H1 (cell line): Measurements from ENCODE around the gene C5. TPM values are rescaled to one million over a fixed set of nuclear protein-coding genes. Genes with fewer than 3 reads are reported as not detected.
A peak's percentile ranks its signal among the peaks of the same experiment; 100 is the strongest.

Experiments used
- CTCF ChIA-PET: fragments of 300-600 bp; sonication (Branson Sonifier 250); formaldehyde crosslinking; loops from one replicate; lab custom pipeline; 2021; ENCODE audit not compliant: partially characterized antibody; lab: Charles Lee
- POLR2A ChIA-PET: fragments of 300-600 bp; sonication (Branson Sonifier 250); formaldehyde crosslinking; loops from one replicate; lab custom pipeline; 2021; ENCODE audit warnings: inconsistent platforms; ENCODE audit not compliant: partially characterized antibody; lab: Charles Lee
- DNase-seq, 2 experiments: peaks; one replicate each; pipeline versions ENCODE4 v3.0.0 to v3.0.0-alpha.2; 2010 to 2022; ENCODE audit warnings: low spot score in 2 of 2, low read depth in 1 of 2, mixed read lengths in 1 of 2
- FAIRE-seq: peaks from 2 replicates; lab custom pipeline; 2011; peaks lifted over from hg19 to GRCh38; lab: Jason Lieb, UNC
- H2AFZ ChIP-seq: 2 replicates; pipeline ENCODE4 v1.8.1; 2012; ENCODE audit warnings: low read length, inconsistent platforms
- H2AK5ac ChIP-seq: 2 replicates; pipeline ENCODE4 v1.6.1; 2013; ENCODE audit warnings: low read depth, low read length
- H2BK120ac ChIP-seq: replicated peaks from 2 replicates; pipeline ENCODE3; 2013; ENCODE audit warnings: low read depth, low read length, inconsistent platforms
- H2BK12ac ChIP-seq: 2 replicates; pipeline ENCODE4 v1.6.1; 2013; ENCODE audit warnings: low read depth, low read length
- H2BK15ac ChIP-seq: 2 replicates; pipeline ENCODE4 v1.6.1; 2013; ENCODE audit warnings: low read length
- H2BK20ac ChIP-seq: 2 replicates; pipeline ENCODE4 v1.6.1; 2013; ENCODE audit warnings: low read length
- H2BK5ac ChIP-seq: 2 replicates; pipeline ENCODE4 v1.6.1; 2013; ENCODE audit warnings: low read depth, low read length
- H3K14ac ChIP-seq: 2 replicates; pipeline ENCODE4 v1.6.1; 2013; ENCODE audit warnings: inconsistent platforms; ENCODE audit not compliant: insufficient read length
- H3K18ac ChIP-seq: 2 replicates; pipeline ENCODE4 v1.6.1; 2013; ENCODE audit warnings: low read length; ENCODE audit errors: extremely low read depth
- H3K23ac ChIP-seq: 2 replicates; pipeline ENCODE4 v1.6.1; 2013; ENCODE audit warnings: inconsistent platforms; ENCODE audit not compliant: insufficient read length
- H3K23me2 ChIP-seq: 2 replicates; pipeline ENCODE4 v1.6.1; 2013; ENCODE audit warnings: low read depth, low read length
- H3K27ac ChIP-seq: 2 replicates; pipeline ENCODE4 v1.6.1; 2011; ENCODE audit warnings: low read depth, low read length, inconsistent platforms
- H3K27me3 ChIP-seq, 4 experiments: replicated peaks in 1 of 4; 1 replicate in 1 of 4; 2 replicates in 3 of 4; pipeline versions ENCODE4 v1.6.1 to v1.8.1; 2011 to 2013; ENCODE audit warnings: low read length in 3 of 4, mild to moderate bottlenecking in 3 of 4, inconsistent platforms in 2 of 4, mixed read lengths in 2 of 4, moderate library complexity in 1 of 4; ENCODE audit not compliant: control insufficient read depth in 3 of 4, insufficient read depth in 3 of 4; ENCODE audit errors: extremely low read depth in 1 of 4
- H3K36me3 ChIP-seq, 4 experiments: 2 replicates each; pipeline versions ENCODE4 v1.6.1 to v1.8.1; 2011 to 2013; ENCODE audit warnings: mild to moderate bottlenecking in 4 of 4, low read length in 3 of 4, moderate library complexity in 2 of 4, control low read depth in 1 of 4, inconsistent platforms in 1 of 4; ENCODE audit not compliant: insufficient read depth in 4 of 4, control insufficient read depth in 2 of 4
- H3K4ac ChIP-seq: replicated peaks from 2 replicates; pipeline ENCODE3; 2013; ENCODE audit warnings: low read length, low read depth, mixed read lengths, inconsistent platforms; ENCODE audit not compliant: insufficient read length
- H3K4me1 ChIP-seq, 4 experiments: replicated peaks in 1 of 4; 1 replicate in 1 of 4; 2 replicates in 3 of 4; pipeline versions ENCODE4 v1.6.1 to v1.8.1; 2011 to 2013; ENCODE audit warnings: low read length in 3 of 4, inconsistent platforms in 2 of 4, mixed read lengths in 1 of 4; ENCODE audit not compliant: insufficient read depth in 4 of 4, control insufficient read depth in 3 of 4
- H3K4me2 ChIP-seq, 2 experiments: 2 replicates each; pipeline versions ENCODE4 v1.6.1 to v1.8.1; 2011 to 2013; ENCODE audit warnings: low read depth in 2 of 2, low read length in 2 of 2, control low read depth in 1 of 2, inconsistent platforms in 1 of 2, mild to moderate bottlenecking in 1 of 2; ENCODE audit not compliant: insufficient read depth in 1 of 2
- H3K4me3 ChIP-seq, 4 experiments: fragments of 200-600, 300-600 bp in 1 of 4; sonication (generic), shearing (Covaris generic), sonication (Bioruptor Twin) in 1 of 4; 2 replicates each; pipeline versions ENCODE4 v1.5.1 to v1.8.1; 2011 to 2016; ENCODE audit warnings: low read length in 4 of 4, low read depth in 3 of 4, control low read depth in 2 of 4, inconsistent platforms in 2 of 4, mild to moderate bottlenecking in 2 of 4, mixed read lengths in 1 of 4, moderate library complexity in 1 of 4; ENCODE audit not compliant: insufficient read depth in 2 of 4; ENCODE audit errors: extremely low read depth in 1 of 4
- H3K56ac ChIP-seq: replicated peaks from 2 replicates; pipeline ENCODE3; 2013; ENCODE audit warnings: low read depth, mild to moderate bottlenecking, mixed read lengths, low read length, inconsistent platforms; ENCODE audit not compliant: insufficient read length
- H3K79me1 ChIP-seq: 2 replicates; pipeline ENCODE4 v1.6.1; 2013; ENCODE audit warnings: low read depth, low read length, control low read depth
- H3K79me2 ChIP-seq, 2 experiments: 2 replicates each; pipeline versions ENCODE4 v1.6.1 to v1.8.1; 2012 to 2013; ENCODE audit warnings: low read length in 2 of 2, mild to moderate bottlenecking in 2 of 2, inconsistent platforms in 1 of 2; ENCODE audit not compliant: insufficient read depth in 2 of 2, control insufficient read depth in 1 of 2
- H3K9ac ChIP-seq, 4 experiments: replicated peaks in 1 of 4; 1 replicate in 1 of 4; 2 replicates in 3 of 4; pipeline versions ENCODE4 v1.6.1 to v1.8.1; 2011 to 2013; ENCODE audit warnings: low read depth in 3 of 4, low read length in 3 of 4, control low read depth in 2 of 4, mild to moderate bottlenecking in 2 of 4, moderate library complexity in 2 of 4, inconsistent platforms in 1 of 4; ENCODE audit errors: extremely low read depth in 1 of 4
- H3K9me3 ChIP-seq, 2 experiments: 2 replicates each; pipeline versions ENCODE4 v1.6.1 to v1.8.1; 2012 to 2013; ENCODE audit warnings: mild to moderate bottlenecking in 2 of 2, moderate library complexity in 2 of 2, control low read depth in 1 of 2, inconsistent platforms in 1 of 2, low read depth in 1 of 2, low read length in 1 of 2, mixed read lengths in 1 of 2; ENCODE audit not compliant: insufficient read depth in 2 of 2
- H4K20me1 ChIP-seq, 2 experiments: replicated peaks in 1 of 2; 2 replicates each; pipeline versions ENCODE3 to v1.8.1; 2011 to 2013; ENCODE audit warnings: inconsistent platforms in 2 of 2, low read length in 2 of 2, mild to moderate bottlenecking in 1 of 2; ENCODE audit not compliant: insufficient read depth in 2 of 2, control insufficient read depth in 1 of 2
- H4K5ac ChIP-seq: 2 replicates; pipeline ENCODE4 v1.6.1; 2013; ENCODE audit warnings: low read length, low read depth, mixed read lengths, inconsistent platforms; ENCODE audit not compliant: insufficient read length
- H4K8ac ChIP-seq: 2 replicates; pipeline ENCODE4 v1.8.0; 2013; ENCODE audit warnings: mild to moderate bottlenecking, moderate library complexity, low read length, inconsistent platforms; ENCODE audit not compliant: insufficient read depth; ENCODE audit errors: extremely low read depth
- H4K91ac ChIP-seq: replicated peaks from 2 replicates; pipeline ENCODE3; 2013; ENCODE audit warnings: low read length, mixed read lengths, inconsistent platforms; ENCODE audit not compliant: insufficient read length
- ASH2L ChIP-seq: fragments of 200-600, 300-600 bp; sonication (generic); IDR thresholded peaks from one replicate; pipeline ENCODE4 v1.7.1; 2017; ENCODE audit warnings: low read length
- BACH1 ChIP-seq: IDR thresholded peaks from 2 replicates; pipeline ENCODE4 v1.6.1; 2012; ENCODE audit warnings: low read length, improper control_type of control experiment
- CEBPB ChIP-seq: IDR thresholded peaks from 2 replicates; pipeline ENCODE4 v1.6.1; 2012; ENCODE audit warnings: low read depth, low read length
- CTCF ChIP-seq, 3 experiments: IDR thresholded peaks; 1 replicate in 2 of 3; 2 replicates in 1 of 3; pipeline versions ENCODE4 v1.5.1 to v1.6.1; 2011; ENCODE audit warnings: low read length in 3 of 3, mild to moderate bottlenecking in 3 of 3, inconsistent platforms in 2 of 3, low read depth in 1 of 3, moderate library complexity in 1 of 3; ENCODE audit not compliant: insufficient read depth in 1 of 3; ENCODE audit errors: control extremely low read depth in 1 of 3
- EP300 ChIP-seq, 2 experiments: IDR thresholded peaks; 1 replicate in 1 of 2; 2 replicates in 1 of 2; pipeline ENCODE4 v1.6.1; 2011 to 2012; ENCODE audit warnings: low read depth in 2 of 2, low read length in 2 of 2, mild to moderate bottlenecking in 2 of 2, borderline replicate concordance in 1 of 2, inconsistent platforms in 1 of 2, moderate library complexity in 1 of 2
- MAX ChIP-seq: IDR thresholded peaks from 2 replicates; pipeline ENCODE4 v1.6.1; 2012; ENCODE audit warnings: inconsistent platforms
- PHF8 ChIP-seq: fragments of 200-600 bp; sonication (generic); conservative IDR thresholded peaks from 2 replicates; pipeline ENCODE4 v1.7.1; 2012; ENCODE audit warnings: low read depth, mild to moderate bottlenecking, inconsistent platforms, low read length, moderate library complexity
- POLR2A ChIP-seq, 2 experiments: IDR thresholded peaks; 1 replicate in 1 of 2; 2 replicates in 1 of 2; pipeline ENCODE4 v1.6.1; 2011; ENCODE audit warnings: low read depth in 2 of 2, low read length in 2 of 2, mild to moderate bottlenecking in 2 of 2; ENCODE audit errors: control extremely low read depth in 1 of 2
- RBBP5 ChIP-seq: IDR thresholded peaks from 2 replicates; pipeline ENCODE4 v1.7.1; 2012; ENCODE audit warnings: low read depth, mild to moderate bottlenecking, inconsistent platforms, low read length, moderate library complexity, borderline replicate concordance
- SAP30 ChIP-seq: fragments of 300-600 bp; sonication (generic); IDR thresholded peaks from 2 replicates; pipeline ENCODE4 v1.7.1; 2012; ENCODE audit warnings: low read length, moderate library complexity, mild to moderate bottlenecking, inconsistent platforms; ENCODE audit not compliant: insufficient read depth, insufficient replicate concordance
- WGBS, 2 experiments: shearing (Covaris generic) in 1 of 2; methylation state at CpG; one replicate each; pipeline versions ENCODE4 v1.1.6 to v1.1.7; 2013 to 2015; ENCODE audit warnings: low lambda C conversion rate in 2 of 2, mixed read lengths in 2 of 2, inconsistent platforms in 1 of 2, low coverage in 1 of 2, missing lambda C conversion rate in 1 of 2; ENCODE audit not compliant: insufficient replicate concordance in 2 of 2, insufficient coverage in 1 of 2, insufficient read length in 1 of 2; ENCODE audit errors: extremely low coverage in 1 of 2, missing lambda C conversion rate in 1 of 2; 5-methylcytosine and 5-hydroxymethylcytosine counted together
- polyA plus RNA-seq, 7 experiments: library from polyadenylated mRNA; depleted of rRNA in 3 of 7; stranded (reverse) in 5 of 7; unstranded in 2 of 7; fragments of >200 nt in 5 of 7; fragments of 200-250 nt in 2 of 7; gene quantifications; 1 replicate in 5 of 7; 2 replicates in 1 of 7; 4 replicates in 1 of 7; pipeline versions ENCODE4 v1.2.1 to v1.2.3, GENCODE V29; 2011 to 2013; ENCODE audit warnings: missing spikeins in 2 of 7, mixed read lengths in 2 of 7
- total RNA-seq: library from RNA; stranded (reverse); fragmentation: NEBNext Ultra II Directional; extraction: Animal tissue kit (Norgen Biotek cat#: 25700); gene quantifications from 2 replicates; pipeline ENCODE4 v1.2.1, GENCODE V29; 2021

Gene C5
- total and polyA plus RNA-seq, 2 of the 8 experiments (the other 6 are each of a cell fraction or from before 2014, with no cell fraction given), result 0.24 to 0.35 TPM

- H2BK12ac ChIP-seq, result no peak overlapping the region
- H2BK15ac ChIP-seq, result no peak overlapping the region
- no peak overlapping the region for H2BK120ac ChIP-seq
- H3K23me2 ChIP-seq, result no peaks in the 10 kb centered on the region
- no peak overlapping the region for H4K91ac ChIP-seq
- no peak overlapping the region for H2AK5ac ChIP-seq
- H3K36me3 ChIP-seq, result no peaks in the 10 kb centered on the region
- H2BK5ac ChIP-seq, result no peak overlapping the region
- no peak overlapping the region for H4K5ac ChIP-seq
- H3K9ac ChIP-seq, result no peak overlapping the region
- ChIA-PET CTCF (interaction anchor here (1.0 to 3.0 kb wide), 5 partner anchors 14 to 235 kb away, joined by 3 to 21 read pairs (median 5); no protein-coding TSS in a partner anchor), POLR2A (interaction anchor here (0.7 kb wide), 1 partner anchor 147 kb away, joined by 3 read pairs; no protein-coding TSS in a partner anchor)
- H3K79me2 ChIP-seq, result no peaks in the 10 kb centered on the region
- H3K4me3 ChIP-seq, result no peak overlapping the region
- H4K8ac ChIP-seq, result no peak overlapping the region
- H3K27ac ChIP-seq, result no peak overlapping the region
- no peak overlapping the region for H3K56ac ChIP-seq
- no peak overlapping the region for H3K4me2 ChIP-seq
- no peak for DNase-seq
- FAIRE-seq, result no peak
- H2AFZ ChIP-seq, result peak overlapping the region; percentile 60
- no peak overlapping the region for H3K23ac ChIP-seq
- H3K14ac ChIP-seq, result no peak overlapping the region
- WGBS, 2 experiments, result 96% methylated on average over 8 of the region's 8 CpGs; no CpG with 5 or more reads in 1 of the 2 experiments
- no peaks in the 10 kb centered on the region for H3K9me3 ChIP-seq
- no peaks in the 10 kb centered on the region for H3K27me3 ChIP-seq
- H4K20me1 ChIP-seq, result no peaks in the 10 kb centered on the region
- no peak overlapping the region for H3K4ac ChIP-seq
- H3K4me1 ChIP-seq, result no peaks in the 10 kb centered on the region
- H3K79me1 ChIP-seq, result no peaks in the 10 kb centered on the region
- H2BK20ac ChIP-seq, result no peak overlapping the region
- H3K18ac ChIP-seq, result no peak overlapping the region
- TF ChIP-seq CEBPB (no peak), POLR2A (IDR thresholded peaks at IDR 0.05; ENCODE audit: control extremely low read depth in 1 of 2, low read depth in 2 of 2, low read length in 2 of 2) (no peak), ASH2L (no peak), PHF8 (no peak), MAX (no peak), SAP30 (no peak), CTCF (IDR thresholded peaks at IDR 0.05; ENCODE audit: control extremely low read depth in 1 of 3, insufficient read depth in 1 of 3, low read depth in 1 of 3, low read length in 3 of 3) (no peak), BACH1 (no peak), RBBP5 (no peak), EP300 (IDR thresholded peaks at IDR 0.05; ENCODE audit: borderline replicate concordance in 1 of 2, low read depth in 2 of 2, low read length in 2 of 2) (no peak)
Observed at GRCh38 chr9:120979797-120980196, 70.3 kb downstream of the C5 start.
